ENCODE results near the gene CUL1.
"Not testable (repeated sequence)": the region's sequence is repeated elsewhere in the genome, so short reads cannot be mapped to it uniquely, and the experiment has no call there.

The CUL1 gene

DNA sequence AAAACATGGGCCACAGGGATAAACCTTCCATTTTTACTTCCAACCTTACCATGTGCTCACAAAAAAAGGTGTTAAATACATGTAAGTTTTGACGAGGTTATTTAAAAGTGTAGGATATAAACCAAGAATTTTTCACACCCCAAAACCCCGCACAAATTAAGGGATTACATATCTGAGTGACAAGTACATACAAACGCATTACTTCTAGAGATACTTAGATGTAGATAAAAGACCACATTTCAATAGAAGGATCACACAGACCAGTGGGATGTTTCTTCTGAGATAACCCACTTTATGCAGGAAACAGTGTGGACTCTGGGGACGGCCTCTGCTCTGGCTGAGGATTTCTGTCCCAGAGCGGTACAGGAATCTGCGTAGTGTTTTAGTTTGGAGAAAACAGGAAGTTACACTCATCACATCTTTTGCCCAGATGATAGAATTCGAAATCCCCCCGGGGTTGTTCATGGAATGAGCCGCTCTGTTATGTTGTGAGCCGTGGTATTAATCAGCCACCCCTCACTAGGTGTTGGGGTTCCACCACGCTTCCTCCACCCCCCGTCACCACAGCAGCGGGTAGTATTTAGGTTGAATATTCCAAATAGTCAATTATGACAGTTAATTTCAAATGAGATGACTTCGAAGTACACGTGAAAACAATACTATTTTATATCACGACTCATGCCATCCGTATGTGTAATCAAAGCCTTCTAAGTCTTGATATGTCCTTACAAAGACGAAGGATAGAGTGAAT, 1.3 kb upstream of the CUL1 start:
- no peak for DNase-seq (ENCODE audit: low read depth, low spot score)

- no peak for DNase-seq (ENCODE audit: low read depth, low spot score)
Observed at GRCh38 chr7:148698007-148698396, 701 bp upstream of the CUL1 start.

DNA sequence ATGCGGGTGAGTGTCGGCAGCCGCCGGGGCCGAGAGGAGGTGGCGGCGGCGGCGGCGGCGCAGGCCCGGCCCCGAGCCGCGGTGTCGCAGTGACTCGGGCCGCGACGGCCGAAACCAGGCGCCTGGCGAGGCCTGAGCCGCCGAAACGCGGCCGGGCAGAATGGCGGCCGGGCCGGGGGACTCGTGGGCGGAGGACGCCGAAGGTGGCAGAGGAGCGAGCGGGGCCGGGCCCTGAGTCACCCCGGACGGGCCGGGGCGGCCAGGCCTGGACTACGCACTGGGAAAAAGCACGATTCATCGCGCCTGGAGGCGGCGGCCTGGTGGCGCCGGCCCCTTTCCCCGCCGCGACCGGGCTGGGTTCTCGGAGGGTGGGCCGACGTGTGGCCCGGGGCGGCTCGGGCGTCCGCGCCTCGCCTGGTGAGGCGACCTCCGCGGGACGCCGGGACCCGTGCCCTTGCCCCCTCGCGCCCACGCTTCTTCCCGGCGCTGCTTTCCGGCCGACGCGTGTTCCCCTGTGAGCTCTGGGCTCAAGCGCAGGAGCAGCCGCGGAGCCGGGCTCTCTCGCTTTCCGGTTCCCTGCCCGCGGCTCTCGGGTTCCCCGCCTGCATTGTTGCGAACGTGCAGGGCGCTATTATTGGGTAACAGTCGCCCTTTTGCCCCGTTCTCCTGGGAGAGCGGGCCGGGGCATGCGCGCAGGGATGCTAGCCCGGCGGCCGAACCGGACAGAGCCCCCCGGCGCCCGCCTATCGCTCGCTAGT, 500 bp downstream of the CUL1 start:
- no peak for DNase-seq (ENCODE audit: low read depth, low spot score)

- no peak for DNase-seq (ENCODE audit: low read depth, low spot score)
Observed at GRCh38 chr7:148699782-148700629, 1.3 kb downstream of the CUL1 start.

DNA sequence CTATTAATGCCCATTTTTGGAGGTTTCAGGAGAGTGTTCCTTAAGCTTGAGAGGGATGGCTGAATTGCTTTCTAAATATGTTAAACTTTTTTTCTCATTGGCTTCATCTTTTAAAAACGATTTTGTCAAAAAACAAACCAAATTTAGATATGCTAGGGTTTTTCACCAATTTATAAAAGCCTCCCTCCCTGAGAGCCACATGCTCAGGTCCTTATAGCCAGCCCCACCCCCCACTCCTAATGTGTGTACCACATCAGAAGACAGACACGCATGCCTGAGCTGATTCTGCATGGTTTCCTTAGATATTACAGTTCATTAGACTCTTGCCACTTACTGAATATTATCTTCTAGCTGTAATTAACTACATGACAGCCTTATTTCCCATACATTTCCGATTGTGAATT, 2.0 kb downstream of the CUL1 start:
- DNase-seq (ENCODE audit: low read depth, low spot score): no peak

DNA sequence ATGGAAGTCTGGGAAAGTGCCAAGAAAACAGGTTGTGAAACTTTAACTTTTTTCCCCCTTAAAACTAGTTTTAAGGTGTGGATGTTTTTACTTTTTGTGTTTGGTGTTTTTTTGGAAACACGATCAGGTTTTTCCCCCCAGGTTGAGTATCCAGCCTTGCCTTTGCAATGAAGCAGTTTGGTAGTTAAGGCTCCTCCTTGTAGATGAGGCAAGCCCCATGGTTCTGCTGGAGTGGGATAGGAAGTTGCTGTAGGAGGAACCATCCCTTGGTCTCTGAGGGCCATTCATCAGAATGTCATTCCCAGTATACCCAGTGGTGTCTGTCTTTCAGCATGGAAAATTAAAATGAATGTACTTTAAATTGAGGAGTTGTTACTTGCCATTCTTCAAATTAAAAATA, 2.7 kb downstream of the CUL1 start:
- no peak for DNase-seq (ENCODE audit: low read depth, low spot score)

DNA sequence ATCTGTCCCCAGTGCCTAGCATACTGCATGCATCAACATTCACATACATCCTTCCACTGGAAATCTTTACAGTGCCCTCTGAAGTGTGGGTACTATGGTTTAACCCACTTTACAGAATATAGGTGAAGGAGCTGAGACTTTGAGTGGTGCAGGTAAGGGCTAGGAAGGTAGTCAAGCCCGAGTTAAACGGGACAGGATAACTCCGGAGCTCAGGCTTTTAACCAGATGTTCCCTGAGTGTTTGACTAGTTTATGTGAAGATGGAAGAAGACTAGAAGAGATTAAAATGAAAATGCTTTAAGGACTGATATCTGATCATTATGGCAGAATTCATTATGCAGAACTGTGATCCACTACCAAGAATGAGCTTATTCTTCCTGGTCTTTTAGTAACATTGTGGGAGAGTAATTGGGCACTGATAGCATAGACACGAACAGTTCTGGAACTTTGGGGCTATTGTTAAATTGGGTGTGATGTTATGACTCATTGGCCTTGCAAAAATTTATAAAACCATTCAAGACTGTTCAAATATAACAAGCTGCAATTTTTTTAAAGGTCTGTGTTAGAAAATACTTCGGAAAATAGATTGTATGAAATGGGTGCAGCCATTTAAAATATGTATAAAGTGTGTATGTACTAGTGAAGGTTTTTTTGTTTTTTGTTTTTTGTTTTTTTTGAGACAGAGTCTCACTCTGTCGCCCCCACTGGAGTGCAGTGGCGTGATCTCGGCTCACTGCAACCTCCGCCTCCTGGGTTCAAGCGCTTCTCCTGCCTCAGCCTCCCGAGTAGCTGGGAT, 4.4 kb downstream of the CUL1 start:
- DNase-seq (ENCODE audit: low read depth, low spot score): no peak

DNA sequence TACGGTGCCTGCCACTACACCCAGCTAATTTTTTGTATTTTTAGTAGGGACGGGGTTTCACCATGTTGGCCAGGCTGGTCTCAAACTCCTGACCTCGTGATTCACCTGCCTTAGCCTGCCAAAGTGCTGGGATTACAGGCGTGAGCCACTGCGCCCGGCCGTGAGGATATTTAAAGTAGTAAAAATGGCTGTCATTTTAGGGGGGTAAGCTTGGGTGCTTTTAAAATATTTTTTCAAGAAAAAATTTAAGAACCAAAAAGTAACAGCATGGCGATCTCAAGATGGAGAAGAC, 4.9 kb downstream of the CUL1 start:
- not testable (repeated sequence) for DNase-seq (ENCODE audit: low read depth, low spot score)

GRCh38 chr7:148704189-148704588, 5.5 kb downstream of the CUL1 start:
- DNase-seq (ENCODE audit: low read depth, low spot score): no peak

- DNase-seq (ENCODE audit: low read depth, low spot score): no peak
Observed at GRCh38 chr7:148704970-148705369, 6.3 kb downstream of the CUL1 start.

- DNase-seq (ENCODE audit: low read depth, low spot score): no peak
Observed at GRCh38 chr7:148706368-148706767, 7.7 kb downstream of the CUL1 start.

DNA sequence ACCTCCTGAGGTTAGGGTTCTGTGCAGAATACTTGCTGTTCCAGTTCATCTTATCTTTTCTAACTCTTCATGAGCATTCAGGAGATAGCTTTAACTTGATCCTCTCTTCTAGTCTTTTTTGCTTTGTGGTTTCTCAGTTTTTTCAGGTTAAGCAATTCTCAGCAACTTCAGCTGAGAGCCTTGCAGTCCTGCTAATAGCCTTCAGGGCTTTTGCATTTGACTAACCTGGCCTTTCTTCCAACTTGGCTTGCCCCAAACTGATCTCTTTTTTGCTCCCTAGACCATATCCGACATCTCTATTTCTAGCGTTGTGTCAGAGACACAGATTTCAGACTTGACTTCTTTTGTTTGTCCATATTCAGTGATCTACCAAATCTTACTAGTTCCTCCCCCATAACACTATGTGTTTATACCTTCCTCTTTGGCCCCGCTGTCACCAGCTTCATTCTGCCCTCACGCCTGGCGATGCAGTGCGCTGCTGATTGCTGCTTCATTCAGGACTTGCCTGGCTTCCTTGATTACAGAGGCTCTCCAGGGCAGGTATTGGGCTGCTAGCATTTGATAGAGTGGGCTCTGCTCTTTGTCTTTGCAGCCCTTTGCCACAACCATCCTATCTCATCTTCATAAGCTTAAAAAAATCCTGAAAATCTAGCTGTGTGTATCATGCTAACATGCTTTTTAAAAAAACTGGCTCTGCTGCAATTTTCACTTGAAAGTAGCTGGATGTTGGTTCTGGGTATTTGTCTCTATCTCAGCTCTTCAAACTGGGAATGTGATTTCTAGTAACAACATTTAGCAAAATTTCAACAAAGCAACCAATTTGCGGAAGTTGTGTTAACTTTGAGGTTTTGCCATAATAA, 9.6 kb downstream of the CUL1 start:
- DNase-seq (ENCODE audit: low read depth, low spot score): no peak

GRCh38 chr7:148709014-148709413, 10.3 kb downstream of the CUL1 start:
- no peak for DNase-seq (ENCODE audit: low read depth, low spot score)

DNA sequence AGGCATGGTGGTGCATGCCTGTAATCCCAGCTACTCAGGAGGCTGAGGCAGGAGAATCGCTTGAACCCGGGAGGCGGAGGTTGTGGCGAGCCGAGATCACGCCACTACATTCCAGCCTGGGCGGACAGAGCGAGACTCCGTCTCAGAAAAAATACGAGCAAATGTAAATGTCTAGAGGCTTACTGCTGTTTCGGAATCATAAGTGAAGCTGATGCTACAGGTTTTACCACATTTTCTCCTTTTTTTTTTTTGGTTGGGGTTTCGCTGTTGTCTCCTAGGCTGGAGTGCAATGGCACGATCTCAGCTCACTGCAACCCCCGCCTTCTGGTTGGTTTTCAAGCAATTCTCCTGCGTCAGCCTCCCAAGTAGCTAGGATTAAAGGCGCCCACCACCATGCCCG, 11.7 kb downstream of the CUL1 start:
- DNase-seq (ENCODE audit: low read depth, low spot score): not testable (repeated sequence)

- no peak for DNase-seq (ENCODE audit: low read depth, low spot score)
Observed at GRCh38 chr7:148711191-148712102, 12.7 kb downstream of the CUL1 start.

DNA sequence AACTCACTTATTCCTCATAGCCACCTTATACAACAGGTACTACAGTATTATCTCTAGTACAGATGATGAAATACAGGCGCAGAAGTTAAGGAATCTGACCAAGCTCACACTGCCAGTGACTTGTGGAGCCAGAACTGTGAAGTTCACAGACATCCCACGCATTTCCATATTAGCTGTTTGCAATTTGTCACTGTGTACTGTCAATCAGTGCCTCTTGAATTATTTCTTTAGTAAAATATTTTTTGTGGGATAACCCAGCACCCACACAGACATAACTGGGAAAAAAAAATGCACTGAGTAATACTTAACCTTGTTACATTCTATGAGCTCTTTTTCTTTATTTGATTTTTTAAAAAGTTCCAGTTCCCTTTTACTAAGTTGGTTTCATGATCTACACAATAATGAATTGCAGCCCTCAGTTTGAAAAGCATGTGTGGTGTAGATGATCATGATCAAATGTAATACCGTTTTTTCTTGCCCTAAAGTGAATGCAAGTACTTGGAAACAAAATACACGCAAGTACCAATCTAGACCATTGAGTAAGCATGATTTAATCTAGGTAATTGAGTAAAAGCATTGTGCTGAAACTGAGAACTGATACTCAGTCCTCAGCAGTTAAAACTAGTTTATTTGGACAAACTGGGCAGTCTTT, 14.1 kb downstream of the CUL1 start:
- no peak for DNase-seq (ENCODE audit: low read depth, low spot score)

DNA sequence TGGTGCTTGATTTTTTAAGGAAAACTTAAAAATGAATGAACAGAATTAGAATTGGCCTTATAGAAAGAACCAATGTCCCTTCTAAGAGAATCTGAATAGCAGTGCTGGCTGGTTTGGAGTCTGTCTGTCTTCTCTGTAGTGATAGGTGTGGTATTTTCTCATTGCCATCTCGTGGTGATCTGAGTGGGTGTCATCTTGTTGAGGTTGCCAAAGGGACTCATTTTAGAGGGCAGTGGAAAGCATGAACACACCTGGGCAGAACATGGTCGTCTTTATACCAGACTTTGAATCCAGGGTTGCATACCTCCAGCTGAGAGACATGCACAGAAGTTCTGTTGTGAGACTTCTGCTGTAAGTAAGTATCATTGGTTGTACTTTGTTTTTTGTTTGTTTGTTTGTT, 15.8 kb downstream of the CUL1 start:
- no peak for DNase-seq (ENCODE audit: low read depth, low spot score)

DNA sequence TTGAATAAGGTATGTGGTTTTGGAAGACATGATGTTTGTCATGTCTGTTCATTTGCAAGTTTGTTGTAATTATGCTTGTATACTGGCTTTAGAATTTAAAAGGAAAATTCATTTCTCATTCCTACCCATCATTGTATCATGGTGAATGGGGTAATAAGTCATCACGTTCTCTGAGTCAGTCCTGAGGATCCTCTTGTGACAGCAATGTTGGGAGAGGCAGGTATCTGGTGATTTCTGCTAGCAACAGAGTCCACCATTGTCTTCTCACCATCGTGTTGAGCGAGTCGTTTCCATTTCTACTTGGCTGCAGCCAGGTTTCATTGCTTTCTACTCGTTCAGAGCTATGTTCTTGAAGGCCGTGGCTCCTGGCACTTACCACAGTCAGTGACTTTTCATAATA, 16.3 kb downstream of the CUL1 start:
- no peak for DNase-seq (ENCODE audit: low read depth, low spot score)

DNA sequence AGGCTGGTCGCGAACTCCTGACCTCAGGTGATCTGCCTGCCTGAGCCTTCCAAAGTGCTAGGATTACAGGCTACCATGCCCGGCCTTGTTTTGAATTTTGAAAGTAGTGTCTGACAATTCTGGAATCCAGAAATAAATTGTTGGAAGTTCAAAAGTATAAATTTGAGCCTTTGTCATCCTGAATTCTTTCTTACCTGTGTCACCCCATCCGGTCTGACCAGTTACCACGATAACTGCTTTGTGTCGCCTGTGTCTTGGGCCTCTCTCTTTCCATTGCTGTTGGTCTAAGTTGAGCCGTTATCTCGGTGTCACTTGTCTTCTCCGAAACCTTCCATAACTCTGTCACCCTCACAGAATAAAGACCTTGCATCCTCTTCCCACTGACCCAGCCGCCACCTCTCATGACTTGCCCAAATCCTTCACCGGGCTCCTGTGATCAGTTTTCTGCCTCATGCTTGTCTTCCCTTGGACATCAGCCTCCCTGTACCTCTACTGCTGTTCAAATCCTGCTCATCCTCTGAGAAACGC, 18.6 kb downstream of the CUL1 start:
- no peak for DNase-seq (ENCODE audit: low read depth, low spot score)

Data from smooth muscle cell of the brain vasculature (primary cell).